CD1c-positive myeloid dendritic cell (primary cell): ENCODE measurements around the gene TRIM72.
"Not testable (repeated sequence)": the region's sequence is repeated elsewhere in the genome, so short reads cannot be mapped to it uniquely, and the experiment has no call there.

Experiments
- DNase-seq: peaks from one replicate; pipeline ENCODE4 v3.0.0-alpha.2; 2016; ENCODE audit errors: extremely low spot score

The TRIM72 gene

GRCh38 chr16:31213877-31214707 lies at the start of gene TRIM72:
Gene TRIM72 (plus strand): TSS chr16:31214119. CDS start chr16:31214739, 620 bp downstream.
- DNase-seq, result peak; percentile 49

GRCh38 chr16:31167315-31167714 lies 46.6 kb upstream of the TRIM72 start:
- no peak for DNase-seq

GRCh38 chr16:31168848-31169247 lies 45.1 kb upstream of the TRIM72 start:
- no peak for DNase-seq

GRCh38 chr16:31170048-31170447 lies 43.9 kb upstream of the TRIM72 start:
- DNase-seq, result not testable (repeated sequence)

GRCh38 chr16:31177136-31177535 lies 36.8 kb upstream of the TRIM72 start:
- DNase-seq, result peak; percentile 77

- DNase-seq, result no peak
These were observed 34.6 kb upstream of the TRIM72 start for GRCh38 chr16:31179219-31179746.

- peak; percentile 96 for DNase-seq
These were observed 34.0 kb upstream of the TRIM72 start, which contains the start of gene FUS for GRCh38 chr16:31179747-31180459. Gene FUS (plus strand): TSS chr16:31180139. CDS start chr16:31180215, 76 bp downstream.

- DNase-seq, result peak; percentile 79
These were observed 32.7 kb upstream of the TRIM72 start for GRCh38 chr16:31181102-31181830.

GRCh38 chr16:31182391-31182790 lies 31.5 kb upstream of the TRIM72 start:
- no peak for DNase-seq

GRCh38 chr16:31183432-31184428 lies 30.2 kb upstream of the TRIM72 start:
- no peak for DNase-seq

- DNase-seq, result no peak
These were observed 29.0 kb upstream of the TRIM72 start for GRCh38 chr16:31184888-31185287.

GRCh38 chr16:31185339-31185738 lies 28.6 kb upstream of the TRIM72 start:
- DNase-seq, result no peak

GRCh38 chr16:31186176-31186575 lies 27.7 kb upstream of the TRIM72 start:
- peak; percentile 53 for DNase-seq

- no peak for DNase-seq
These were observed 26.8 kb upstream of the TRIM72 start for GRCh38 chr16:31186930-31187807.

GRCh38 chr16:31187808-31188189 lies 26.1 kb upstream of the TRIM72 start:
- no peak for DNase-seq

GRCh38 chr16:31188450-31189411 lies 25.2 kb upstream of the TRIM72 start:
- DNase-seq, result no peak

- no peak for DNase-seq
These were observed 24.5 kb upstream of the TRIM72 start for GRCh38 chr16:31189412-31189778.

GRCh38 chr16:31190061-31190460 lies 23.9 kb upstream of the TRIM72 start:
- no peak for DNase-seq
